Amygdala (tissue), 56 donors: ENCODE measurements around the gene PKNOX1.
"Not testable (repeated sequence)": the region's sequence is repeated elsewhere in the genome, so short reads cannot be mapped to it uniquely, and the experiment has no call there.

Source experiments
- DNase-seq, 56 donors: peaks; one replicate each; lab custom pipeline; 2025; lab: John Stamatoyannopoulos, UW

The PKNOX1 gene

DNA sequence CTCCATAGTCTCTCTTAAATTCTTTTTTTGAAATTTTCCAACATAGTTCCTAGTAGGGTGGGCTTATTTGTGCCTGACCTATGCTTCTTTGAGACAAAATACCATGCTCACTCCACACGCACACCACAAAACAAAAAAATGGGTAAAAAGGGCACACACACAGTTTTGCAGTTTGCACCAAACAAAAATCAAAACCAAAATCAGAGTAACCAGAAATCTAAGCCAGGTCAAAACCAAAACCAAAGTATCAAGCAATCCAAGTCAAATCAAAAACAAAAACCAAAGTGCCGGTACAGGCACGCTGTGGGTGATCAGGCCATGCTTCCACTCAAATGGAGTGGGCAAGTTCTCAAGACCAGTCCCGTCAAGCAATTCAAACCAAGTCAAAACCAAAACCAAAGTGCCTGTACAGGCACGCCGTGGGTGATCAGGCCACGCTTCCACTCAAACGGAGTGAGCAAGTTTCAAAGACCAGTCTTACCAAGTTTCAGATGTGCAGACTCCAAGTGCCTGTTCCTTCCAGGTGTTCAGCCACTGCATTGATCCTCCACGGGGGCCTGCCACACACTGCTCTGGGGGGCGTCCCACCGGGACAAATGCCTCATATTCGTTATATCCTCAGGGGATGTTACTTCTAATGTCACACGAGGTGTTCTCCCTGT is 25.1 kb upstream of the PKNOX1 start:
- DNase-seq = not testable (repeated sequence)

DNA sequence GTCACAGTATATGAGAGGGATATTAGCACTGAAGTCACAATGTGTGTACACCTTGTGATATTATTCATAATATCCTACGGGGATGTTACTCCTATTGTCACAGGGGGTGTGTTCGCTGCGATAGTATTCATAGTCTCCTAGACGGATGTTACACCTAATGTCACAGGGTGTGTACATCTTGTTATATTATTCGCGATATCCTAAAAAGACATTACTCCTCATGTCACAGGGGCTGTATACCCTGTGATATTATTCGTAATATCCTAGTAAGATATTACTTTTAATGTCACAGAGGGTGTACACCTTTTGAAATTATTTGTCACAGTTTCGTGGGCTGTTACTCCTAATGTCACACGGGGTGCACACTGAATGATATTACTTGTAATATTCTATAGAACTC is 23.2 kb upstream of the PKNOX1 start:
- not testable (repeated sequence) for DNase-seq

DNA sequence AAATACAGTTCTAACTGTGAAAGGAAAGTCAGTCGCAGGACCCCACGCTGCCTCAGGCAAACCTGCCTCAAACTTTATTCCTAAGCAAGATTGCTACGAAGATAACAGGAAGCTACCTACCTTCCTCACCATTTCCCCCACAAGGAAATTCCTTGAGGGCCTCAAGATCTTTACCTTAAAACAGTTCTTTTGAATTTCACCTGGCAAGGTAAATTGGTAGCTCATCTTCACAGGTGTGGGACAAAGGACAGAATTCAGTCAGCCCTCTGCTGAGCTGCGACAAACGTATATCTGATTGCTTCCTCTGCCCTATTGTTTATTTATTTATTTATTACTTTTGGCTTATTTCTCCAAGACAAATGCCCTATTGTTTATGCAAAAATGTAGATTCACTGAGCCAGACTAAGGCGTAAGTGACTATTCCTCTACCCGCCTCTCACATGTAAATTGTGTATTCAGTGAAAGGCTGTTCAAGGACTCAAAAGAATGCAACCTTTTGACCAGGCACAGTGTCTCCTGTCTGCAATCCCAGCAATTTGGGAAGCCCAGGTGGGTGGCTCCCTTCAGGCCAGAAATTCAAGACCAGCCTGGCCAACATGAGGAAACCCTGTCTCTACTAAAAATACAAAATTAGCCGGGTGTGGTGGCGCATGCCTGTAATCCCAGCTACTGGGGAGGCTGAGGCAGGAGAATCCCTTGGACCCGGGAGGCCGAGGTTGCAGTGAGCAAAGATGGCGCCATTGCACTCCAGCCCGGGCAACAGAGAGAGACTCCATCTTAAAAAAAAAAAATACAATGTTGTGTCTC is 17.3 kb upstream of the PKNOX1 start:
- peak in 19 of 56 donors; percentile 43 to 99 (median 90) for DNase-seq

DNA sequence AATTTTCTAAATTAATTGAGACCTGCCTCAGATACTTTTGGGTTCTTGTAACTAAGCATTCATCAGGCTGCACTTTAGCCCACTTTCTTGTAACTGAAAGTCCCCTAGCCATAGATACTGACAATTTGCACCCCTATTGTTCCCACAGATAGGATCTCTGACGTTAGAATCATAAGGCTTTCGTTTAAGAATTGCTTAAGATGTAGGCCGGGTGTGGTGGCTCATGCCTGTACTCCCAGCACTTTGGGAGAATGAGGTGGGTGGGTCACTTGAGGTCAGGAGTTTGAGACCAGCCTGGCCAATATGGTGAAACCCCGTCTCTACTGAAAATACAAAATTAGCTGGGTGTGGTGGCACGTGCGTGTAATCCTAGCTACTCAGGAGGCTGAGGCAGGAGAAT is 16.2 kb upstream of the PKNOX1 start:
- not testable (repeated sequence) for DNase-seq

DNA sequence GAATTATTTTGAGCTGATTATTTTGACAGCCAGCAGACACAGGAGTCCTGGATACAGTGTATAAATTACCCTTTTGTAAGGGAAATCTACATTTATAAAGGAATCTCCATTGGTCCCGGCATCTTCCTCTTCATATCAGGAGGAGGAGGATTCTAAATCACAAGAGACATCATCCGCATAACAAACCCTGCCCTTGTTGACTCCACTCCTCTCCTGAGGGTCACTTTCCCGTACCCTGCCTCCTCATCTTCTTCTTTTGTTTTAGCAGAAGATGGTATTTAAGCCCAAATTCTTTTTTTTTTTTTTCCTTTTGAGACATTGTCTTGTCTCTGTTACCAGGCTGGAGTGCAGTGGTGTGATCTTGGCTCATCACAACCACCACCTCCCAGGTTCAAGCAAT is 14.6 kb upstream of the PKNOX1 start:
- DNase-seq = no peak

DNA sequence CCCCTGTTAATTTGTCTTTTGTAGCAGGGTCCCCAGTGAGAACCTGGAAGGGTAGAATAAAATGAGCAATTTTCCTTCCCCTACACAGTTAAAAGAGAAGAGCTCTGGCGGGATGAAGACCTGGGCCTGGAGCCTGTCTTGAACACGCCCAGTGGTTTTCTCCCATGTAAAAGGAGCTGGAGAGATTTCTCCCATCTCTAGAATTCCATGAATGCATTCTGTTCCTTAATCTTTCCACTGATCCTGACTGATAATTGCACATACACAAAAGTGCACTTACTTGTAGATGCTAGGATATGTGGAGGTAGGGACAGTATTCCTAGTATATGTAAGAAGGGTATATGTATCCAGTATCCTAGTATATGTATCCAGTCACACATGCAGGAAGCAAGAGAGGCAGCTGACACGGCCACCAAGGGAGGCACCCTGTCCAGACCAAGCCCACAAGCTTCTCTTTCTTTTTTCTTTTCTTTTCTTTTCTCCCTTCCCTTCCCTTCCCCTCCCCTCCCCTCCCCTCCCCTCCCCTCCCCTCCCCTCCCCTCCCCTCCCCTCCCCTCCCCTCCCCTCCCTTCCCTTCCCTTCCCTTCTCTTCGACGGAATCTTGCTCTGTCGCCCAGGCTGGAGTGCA is 11.9 kb upstream of the PKNOX1 start:
- DNase-seq = no peak

DNA sequence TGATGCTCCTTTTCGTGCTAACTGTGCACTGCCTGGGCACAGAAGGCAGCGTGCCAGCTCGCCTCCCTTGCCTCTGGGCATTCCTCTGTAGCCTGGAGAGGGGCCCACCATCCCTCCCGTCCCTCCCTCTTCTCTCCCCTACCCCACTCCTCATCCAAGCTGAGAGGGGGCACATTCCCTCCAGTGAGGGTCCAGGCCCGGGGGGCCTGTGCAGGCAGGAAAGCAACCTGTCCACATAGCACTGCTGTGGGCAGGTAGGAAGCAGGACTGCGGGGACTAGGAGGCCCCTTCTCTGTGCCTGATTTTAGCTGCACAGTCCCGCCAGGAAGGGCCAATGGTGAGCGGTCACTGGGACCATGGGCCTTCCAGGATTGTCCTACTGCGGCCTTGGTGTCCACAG is 10.3 kb upstream of the PKNOX1 start:
- peak in 1 of 56 donors; percentile 37 for DNase-seq

DNA sequence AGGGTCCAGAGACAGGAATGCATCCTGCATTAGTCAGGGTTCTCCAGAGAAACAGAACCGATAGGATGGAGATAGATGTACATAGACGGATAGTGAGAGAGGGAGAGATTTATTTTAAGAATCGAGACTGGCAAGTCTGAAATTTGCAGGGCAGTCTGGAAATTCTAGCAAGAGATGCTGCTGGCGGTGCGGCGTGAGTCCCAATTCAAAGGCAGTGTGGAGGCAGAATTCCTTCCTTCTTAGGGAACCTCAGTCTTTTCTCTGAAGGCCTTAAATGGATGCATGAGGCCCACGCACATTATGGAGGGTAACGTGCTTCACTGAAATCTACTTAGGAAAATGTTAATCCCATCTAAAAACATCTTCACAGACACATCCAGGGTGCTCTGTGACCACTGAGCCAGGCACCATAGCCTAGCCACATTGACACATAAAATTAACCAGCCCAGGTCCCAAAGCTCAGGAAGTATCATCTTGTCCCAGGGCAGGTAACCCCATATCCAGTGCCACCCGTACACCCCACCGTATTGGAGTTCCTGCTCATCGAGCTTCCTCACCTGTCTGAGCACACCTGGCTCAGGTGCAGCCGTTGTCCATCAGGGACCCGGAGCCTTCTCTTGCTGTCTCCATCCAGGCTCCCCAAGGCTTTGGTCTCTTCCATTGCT is 9.7 kb upstream of the PKNOX1 start:
- DNase-seq = peak in 5 of 56 donors; percentile 10 to 37 (median 18)

DNA sequence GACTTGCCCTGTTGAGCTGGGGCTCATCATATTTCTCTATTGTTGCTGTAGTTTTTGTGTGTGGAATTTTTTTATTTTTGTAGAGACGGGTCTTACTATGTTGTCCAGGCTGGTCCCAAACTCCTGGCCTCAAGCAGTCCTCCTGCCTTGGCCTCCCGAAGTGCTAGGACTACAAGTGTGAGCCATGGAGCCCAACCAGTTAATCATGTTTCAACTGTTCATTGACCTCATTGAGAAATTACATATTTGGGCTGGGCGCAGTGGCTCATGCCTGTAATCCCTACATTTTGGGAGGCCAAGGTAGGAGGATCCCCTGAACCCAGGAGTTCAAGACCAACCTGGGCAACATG is 9.2 kb upstream of the PKNOX1 start:
- no peak for DNase-seq

DNA sequence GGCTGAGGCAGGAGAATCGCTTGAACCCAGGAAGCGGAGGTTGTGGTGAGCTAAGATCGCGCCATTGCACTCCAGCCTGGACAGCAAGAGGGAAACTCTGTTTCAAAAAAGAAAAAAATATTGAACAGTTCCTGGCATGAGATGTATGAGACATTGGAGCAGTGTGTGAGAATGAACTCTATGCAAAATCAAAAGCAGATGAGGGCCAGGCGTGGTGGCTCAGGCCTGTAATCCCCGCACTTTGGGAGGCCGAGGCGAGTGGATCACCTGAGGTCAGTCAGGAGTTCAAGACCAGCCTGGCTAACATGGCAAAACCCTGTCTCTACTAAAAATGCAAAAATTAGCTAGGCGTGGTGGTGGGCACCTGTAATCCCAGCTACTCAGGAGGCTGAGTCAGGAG is 6.7 kb upstream of the PKNOX1 start:
- DNase-seq = not testable (repeated sequence)

DNA sequence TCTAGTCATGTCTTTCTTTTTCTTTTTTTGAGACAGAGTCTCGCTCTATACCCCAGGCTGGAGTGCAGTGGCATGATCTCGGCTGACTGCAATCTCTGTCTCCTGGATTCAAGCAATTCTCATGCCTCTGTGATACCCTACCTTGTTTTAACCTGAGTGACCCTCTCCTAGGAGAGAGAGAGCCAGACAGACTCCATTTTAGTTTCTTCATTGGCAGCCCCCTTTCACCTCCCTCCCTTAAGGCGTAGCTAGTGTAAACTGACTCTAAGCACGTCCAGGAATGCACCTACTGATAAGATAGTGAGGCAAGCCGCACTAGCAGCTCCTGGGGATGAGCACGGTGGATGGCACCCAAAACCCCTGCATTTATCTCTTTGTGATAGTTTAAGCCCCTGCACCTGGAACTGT is 5.2 kb upstream of the PKNOX1 start:
- no peak for DNase-seq

DNA sequence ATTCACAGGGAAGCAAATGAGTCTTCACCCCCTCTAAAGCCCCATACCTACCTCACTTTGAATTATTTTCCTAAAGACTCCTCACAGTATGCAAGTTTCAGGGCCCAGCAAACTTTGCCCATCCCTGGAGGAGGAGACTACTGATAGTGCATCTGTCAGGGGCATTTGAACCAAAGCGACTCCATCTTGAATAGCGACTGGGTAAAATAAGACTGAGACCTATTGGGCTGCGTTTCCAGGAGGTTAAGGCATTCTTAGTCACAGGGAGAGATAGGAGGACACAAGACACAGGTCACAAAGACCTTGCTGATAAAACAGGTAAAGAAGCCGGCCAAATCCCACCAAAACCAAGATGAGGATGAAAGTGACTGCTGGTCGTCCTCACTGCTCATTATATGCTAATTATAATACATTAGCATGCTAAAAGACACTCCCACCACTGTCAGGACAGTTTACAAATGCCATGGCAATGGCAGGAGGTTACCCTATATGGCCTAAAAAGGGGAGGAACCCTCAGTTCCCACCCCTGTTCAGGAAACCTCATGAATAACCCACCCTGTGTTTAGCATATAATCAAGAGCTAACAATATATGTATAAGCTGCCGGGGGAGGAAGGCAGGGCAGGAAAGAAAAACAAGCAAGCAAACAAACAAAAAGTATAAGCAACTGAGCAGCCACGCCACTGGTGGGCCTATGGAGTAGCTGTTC is 3.3 kb upstream of the PKNOX1 start:
- no peak for DNase-seq

DNA sequence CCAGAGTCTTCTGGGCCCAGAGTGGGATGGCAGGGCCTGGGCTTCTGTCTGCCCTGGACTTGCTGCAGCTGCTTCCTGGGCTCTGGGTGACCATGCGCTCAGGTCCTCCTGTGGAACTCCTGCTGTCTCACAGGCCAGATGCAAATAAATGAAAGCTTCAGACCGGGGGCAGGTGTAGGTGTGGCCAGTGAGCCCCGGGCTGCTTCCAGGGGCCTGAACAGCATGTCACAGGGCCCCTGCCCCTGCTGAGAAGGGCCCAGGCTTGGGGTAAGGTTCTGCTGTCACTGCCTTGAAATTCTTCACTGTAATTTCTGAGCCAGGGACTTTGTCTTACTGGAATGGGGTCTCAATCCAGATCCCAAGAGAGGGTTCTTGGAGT is 2.5 kb upstream of the PKNOX1 start:
- DNase-seq = no peak

DNA sequence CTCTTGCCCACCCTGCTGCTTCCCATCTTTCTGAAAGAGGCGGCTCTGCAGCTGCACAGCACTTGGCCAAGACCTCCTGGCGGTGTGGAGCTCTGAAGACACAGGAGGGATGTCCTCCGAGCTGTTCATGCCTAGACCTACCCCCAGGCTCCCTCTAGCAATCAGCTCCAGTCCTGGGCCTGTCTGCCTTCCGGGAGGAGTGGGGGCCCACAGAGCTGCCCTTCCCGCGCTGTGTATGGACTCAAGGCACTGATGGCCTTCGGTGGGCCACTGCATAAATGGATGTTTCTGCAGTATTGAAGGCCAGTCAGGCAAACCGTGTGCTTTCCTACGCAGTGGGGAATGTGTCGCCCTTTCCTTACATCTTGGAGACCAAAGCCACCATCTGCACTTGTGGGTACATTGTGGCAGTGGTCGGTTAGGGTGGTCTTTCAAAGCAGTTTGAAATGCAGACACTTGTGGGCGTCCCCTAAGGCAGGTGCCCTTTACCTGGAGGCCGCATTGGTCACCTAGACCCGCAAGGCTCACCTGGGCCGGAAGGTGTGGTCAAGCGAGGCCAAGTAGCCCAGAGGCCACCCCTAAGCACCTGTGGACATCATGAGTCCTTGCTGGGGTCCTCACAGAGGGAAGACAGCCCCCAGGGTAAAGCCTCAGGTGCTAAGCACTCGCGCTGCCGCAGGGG is 912 bp upstream of the PKNOX1 start:
- DNase-seq = no peak

DNA sequence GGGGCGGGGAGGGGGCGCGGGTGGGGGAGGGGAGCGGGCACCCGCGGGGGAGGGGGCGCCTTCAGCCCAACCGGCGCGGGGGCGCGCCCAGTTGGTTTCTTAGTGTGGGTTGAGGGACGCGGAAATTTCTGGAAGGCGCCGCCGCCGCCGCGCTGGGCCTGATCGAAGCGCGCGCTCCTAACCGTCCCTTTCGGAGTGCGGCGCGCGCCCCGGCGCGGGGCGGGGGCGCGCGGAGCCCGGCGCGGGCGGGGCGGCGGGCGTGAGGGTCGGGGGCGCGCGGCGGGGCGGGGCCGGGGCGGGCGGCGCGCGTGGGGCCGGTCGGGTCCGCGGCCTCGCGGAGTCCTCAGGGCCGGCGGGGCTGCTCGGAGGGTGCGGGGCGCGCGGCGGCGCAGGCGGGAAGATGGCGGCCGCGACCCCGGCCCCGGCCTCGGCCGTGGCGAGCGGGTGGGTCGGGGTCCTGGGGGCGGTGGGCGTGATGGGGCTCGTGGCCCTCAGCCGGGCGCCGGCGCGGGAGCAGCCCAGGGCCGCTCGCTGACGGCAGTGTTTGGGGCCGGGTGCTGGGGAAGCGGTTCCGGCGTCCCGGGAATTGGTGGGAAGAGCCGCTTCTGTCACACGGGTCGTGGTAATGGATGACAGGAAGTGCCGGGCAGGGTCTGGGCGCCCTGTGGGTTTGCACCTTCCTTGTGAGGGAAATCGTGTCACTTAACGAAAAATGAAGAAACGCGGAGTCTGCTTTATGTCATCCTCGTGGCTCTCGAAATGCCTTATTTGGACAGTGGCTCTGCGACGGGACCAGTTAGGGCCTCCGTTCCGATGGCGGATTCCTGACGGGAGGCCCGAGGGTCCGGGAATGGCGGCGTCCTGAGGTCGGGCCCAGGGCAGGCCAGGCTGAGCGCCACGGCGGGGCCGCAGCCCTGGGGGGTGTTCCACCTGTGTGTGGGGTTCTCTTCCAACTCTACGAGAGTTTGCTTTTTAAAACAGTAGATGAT is 764 bp downstream of the PKNOX1 start:
- DNase-seq = peak in 37 of 56 donors; percentile 24 to 88 (median 65)

DNA sequence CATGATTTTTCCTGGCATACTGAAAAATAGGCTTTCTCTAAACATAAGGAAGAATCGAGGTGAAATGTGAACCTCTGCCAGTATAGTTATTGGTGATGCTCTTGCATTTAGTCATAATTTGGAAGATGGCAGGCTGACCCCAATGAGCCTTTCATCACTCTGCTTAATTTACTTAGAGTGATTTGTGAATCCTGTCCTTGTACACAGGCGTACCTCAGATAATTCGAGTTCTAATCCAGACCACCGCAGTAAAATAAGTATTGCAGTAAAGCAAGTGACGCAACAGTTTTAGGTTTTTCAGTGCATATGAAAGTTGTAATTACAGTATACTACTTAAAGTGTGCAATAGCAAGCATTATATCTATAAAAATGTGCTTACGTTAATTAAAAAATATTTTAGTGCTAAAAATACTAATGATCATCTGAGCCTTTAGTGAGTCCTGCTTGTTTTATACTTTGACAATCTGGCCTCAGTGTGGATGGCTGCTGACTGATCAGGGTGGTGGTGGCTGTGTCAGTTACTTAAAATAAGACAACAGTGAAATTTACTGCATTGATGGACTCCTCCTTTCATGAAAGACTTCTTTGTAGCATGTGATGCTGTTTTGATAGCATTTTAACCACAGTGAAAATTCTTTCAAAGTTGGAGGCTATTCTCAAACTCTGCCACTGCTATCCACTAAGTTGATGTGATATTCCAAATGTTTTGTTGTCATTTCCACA is 1.7 kb downstream of the PKNOX1 start:
- DNase-seq = no peak

DNA sequence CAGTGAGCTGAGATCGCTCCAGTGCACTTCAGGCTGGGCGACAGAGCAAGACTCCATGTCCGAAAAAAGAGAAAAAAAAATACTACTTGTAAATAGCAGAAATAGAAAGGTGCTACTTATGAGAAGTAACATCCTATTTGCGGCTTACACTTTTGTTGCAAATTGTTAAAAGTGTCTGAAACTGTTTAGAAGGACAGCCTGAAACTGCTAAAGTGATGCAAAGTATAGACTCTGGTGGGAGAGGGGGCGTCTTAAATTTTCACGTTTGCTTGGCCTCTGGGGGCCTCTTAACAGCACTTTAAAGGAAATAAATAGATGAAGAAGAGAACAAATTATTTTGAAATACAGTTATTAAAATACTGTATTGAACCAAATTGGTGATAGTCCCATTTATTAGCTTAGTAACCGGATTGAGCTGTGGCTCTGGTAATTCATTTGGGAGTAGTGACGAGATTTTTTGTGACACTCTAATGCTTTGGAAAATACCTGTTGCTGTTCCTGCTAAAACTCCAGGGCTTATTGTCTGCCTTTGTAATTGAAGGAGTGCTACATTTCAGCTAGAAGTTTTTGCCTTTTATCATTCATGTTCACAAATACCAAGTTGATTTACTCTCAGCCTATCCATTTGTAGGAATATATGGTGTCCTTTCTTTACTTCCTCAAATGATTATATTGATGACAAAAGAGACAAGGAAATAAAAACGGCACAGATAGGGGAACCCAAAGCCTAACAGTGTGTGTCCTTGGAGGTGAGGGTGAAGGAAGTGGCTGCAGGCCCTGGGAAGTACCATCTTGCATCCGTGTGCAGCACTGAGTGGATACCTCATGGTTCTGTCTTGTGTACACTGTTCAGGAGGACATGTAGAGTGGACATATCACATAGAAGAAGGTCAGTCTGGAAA is 6.2 kb downstream of the PKNOX1 start:
- no peak for DNase-seq
